Activated CD4-positive, alpha-beta T cell treated with anti-CD3 and anti-CD28 coated beads, Interleukin-2, amount 50 U/mL, for 48 hours (primary cell): ENCODE data around the gene FAM20A.
"Not testable (repeated sequence)": the region's sequence is repeated elsewhere in the genome, so short reads cannot be mapped to it uniquely, and the experiment has no call there.

ENCODE experiments used
- DNase-seq, 2 experiments: peaks; one replicate each; pipeline ENCODE4 v3.0.0-alpha.2; 2020

Gene FAM20A

DNA sequence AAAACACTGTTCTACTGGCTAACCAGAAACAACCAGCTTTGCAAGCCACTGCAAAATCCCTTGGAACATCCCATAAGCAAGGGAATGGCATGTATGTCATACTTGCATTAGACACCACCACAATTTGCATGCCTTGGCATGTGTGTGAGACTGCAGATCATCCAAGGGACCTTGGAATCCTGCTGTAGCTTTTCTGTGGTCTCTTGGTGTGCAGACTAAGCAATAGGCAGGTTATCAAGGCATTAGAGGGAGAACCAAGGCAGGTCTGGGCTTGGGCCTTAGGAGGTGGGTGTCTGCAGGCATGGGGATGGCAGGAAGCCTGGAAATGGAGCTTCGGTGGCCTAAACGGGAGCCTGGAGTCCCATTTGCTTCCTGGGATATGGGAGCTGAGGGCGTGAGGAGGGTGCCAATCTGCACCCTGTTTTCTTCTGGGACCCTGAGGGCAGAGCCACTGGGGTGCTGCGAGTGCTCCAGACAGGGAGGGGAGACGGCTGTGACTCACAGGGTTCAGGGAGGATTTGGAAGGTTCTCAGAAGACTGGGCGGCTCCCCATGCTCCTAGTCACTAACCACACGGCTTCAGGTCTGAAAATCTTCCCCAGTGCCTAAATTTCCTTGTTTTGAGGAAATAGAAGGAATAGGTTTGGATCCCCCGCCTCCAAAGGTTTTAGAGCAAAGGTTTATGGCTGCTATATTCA is 36.6 kb downstream of the FAM20A start:
- no peak for DNase-seq

- no peak for DNase-seq
Observed at GRCh38 chr17:68562736-68563135, 38.4 kb downstream of the FAM20A start.

DNA sequence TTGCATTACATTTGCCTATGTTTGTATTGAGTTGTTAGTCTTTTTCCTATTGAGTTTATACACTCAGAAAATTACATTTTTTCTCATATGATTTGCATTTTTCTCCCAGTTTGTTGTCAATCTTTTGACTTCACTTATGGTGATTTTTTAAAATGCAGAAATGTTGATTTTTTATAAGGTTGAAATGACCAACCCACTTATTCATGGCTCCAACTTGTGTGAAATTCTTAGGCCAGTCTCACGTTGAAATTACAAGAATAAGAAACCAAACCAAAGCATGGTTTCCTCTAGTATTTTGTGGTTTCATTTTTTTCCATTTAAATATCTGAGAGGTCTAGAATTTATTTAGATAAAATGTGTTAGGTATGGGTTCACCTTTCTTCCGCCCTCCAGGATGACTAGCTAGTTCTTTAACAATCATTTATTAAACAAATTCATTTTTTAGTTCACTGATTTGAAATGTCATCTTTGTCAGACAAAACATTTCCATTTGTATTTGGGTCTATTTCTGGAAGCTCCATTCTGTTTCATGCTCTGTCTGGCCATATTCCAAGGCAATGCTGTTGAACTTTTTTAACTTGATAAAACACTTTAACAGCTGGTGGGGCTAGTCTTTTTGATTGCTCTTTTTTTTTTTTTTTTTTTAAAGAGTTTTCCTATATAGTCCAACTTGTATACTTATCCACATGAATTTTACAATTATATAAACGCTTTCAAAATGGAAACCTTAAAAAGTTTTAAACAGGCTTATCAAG is 40.0 kb downstream of the FAM20A start:
- no peak for DNase-seq

DNA sequence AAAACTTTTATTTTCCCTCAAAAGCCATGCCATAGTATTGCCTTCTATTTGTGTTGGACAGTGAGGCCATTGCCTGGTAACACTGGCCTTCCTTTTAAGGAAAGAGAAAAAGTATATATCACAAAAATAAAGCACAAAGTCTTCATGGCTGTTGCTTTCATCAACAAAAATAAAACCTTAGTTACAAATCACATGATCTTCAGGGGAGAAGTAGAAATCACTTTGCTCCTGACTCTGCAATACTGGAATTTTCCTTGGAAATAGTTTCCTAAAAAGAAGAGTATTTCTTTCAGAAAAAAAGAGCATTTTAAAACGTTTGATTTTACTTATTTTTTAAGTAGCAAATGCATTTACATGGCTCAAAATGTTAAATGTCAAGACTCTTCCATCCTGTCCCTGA is 41.9 kb downstream of the FAM20A start:
- DNase-seq = no peak

- no peak for DNase-seq
Observed at GRCh38 chr17:68556551-68556950, 44.6 kb downstream of the FAM20A start.

DNA sequence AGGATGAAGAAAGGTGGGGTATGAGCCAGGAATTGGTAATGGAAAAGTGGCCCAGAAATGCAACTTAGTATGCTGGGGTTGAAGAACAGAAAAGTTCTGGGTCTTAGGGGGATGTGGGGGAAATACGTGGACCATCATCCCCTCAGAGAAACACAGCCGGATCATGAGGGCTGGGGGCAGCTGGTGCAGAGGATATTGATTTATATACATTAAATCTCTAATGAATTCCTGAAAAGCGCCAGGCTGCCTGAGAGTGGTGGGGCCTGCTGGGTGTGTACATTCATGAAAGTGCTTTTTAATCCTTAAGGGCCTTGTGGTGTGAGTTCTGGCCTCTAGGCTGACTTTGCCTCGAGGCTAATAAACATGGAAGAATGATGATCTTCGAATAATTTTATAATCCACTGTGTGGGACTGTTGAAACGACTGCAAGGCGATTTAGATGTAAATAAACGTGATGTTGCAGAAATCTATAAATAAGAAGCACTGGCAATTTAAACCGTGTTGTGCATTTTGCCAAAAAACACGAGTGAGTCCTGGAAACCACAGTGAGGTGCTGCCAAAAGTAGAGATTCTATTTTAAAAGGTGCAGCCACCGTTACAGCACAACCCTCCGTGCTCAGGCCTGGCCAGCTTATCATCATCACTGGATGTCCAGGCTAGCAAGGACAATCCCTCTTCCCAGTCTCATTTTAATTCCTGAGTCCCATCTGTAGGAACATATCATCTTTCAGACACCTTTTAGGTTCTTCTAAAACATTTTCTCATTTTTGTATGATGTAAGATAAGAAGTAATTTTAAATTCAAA is 56.9 kb downstream of the FAM20A start:
- DNase-seq = no peak

- no peak for DNase-seq
Observed at GRCh38 chr17:68542698-68543463, 58.3 kb downstream of the FAM20A start.

DNA sequence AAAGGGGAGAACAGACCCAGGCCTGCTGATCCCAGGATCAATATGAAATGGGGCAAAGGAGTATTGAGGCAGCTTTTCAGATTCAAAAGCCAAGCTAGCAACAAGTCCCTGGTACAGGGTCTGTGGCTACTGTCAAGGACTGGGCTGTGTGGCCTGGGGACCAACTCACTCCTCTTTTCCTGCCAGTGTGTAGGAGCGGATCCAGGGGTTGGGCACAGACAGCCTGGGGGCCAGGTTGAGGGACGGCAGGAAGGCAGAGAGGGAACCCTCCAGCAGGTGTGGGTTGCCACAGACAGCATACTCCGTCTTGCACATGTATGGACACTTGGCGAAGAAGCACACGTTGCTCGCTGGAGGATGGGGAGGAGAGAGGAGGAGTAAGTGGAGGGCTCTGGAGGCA is 59.4 kb downstream of the FAM20A start:
- no peak for DNase-seq

GRCh38 chr17:68540981-68541380 is 60.2 kb downstream of the FAM20A start:
- no peak for DNase-seq

DNA sequence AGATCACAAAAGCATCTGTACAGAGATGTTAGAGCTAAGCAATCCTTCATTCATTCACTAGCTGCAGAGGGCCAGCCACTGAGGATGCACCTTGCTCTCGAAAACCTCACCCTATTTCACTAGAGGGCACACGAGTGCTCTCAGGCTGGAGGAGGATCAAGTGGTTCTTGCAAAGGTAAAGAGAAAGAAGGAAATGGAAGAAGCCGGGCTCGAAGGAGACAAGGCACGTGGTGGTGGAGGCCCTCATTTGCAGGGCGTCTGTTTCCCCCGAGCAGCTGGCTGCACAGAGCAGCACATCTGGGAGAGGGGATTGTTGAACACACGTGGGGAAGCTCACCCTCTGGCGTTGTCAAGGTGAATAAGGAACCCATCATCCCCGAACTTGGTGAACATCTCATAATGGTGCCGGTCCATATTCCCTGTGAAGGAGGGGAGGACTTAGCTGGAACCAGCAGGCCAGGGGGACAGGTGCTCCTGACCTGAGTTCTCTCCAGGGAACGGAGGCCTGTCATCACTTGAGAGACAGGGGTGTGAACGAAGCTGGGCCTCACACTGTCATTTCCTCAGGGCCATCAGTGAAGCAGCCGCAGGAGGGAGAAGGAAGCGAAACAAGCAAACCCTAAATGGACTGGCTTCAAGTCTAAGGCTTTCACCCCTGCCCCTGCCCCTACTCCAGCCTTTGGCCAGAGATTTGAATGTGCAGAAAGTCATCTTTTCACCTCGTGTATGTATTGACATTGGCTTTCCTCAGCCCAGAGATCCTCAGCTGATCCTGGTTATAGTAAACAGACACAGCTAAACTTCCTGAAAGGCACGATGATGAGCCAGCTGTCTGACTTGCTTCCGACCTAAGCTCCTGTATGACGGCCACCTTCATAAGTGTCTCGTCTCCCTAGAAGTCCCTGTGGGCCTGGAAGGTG is 61.4 kb downstream of the FAM20A start:
- no peak for DNase-seq

GRCh38 chr17:68535922-68536321 is 65.2 kb downstream of the FAM20A start:
- no peak for DNase-seq

DNA sequence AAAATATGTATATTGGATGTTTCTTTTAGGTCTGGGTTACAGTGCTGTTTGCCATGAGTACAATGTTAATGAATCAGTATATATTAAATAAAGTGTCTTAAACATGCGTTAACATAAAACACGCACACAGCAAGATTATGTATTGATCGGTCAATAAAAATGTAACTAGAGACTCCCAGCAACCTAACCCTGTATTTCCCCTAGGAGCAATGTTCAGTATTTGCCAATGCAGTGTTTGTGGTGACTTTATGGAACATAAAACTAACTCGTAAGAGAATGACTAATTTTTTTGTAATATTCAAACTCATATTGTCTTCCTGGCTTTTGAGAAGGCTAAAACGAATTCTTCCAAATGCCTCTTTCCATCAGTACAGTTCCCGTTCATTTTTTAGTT is 66.5 kb downstream of the FAM20A start:
- no peak for DNase-seq

GRCh38 chr17:68533887-68534694 is 67.1 kb downstream of the FAM20A start:
- DNase-seq = no peak

GRCh38 chr17:68532826-68533225 is 68.3 kb downstream of the FAM20A start:
- DNase-seq = no peak

DNA sequence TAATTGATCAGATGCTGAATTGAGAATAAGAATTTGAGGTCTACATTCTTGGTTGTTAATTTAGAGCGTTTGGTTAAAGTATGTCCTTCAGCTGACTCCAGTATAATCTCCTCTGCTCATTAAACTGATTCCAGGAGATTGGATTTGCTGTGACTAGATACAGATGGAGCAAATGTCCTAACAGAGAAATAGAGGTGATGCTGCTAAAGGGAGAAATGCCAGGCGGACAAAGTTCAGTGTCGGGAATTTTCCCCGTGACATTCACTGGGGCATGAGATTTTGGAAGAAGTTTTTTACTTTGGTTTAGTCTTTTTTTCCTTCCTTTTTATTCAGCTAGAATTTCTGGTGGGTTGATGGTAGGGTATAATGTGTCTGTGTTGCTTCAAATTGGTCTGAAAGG is 69.9 kb downstream of the FAM20A start:
- DNase-seq = no peak

- no peak for DNase-seq
Observed at GRCh38 chr17:68527314-68527713, 73.9 kb downstream of the FAM20A start.

- no peak for DNase-seq
Observed at GRCh38 chr17:68526548-68526947, 74.6 kb downstream of the FAM20A start.

DNA sequence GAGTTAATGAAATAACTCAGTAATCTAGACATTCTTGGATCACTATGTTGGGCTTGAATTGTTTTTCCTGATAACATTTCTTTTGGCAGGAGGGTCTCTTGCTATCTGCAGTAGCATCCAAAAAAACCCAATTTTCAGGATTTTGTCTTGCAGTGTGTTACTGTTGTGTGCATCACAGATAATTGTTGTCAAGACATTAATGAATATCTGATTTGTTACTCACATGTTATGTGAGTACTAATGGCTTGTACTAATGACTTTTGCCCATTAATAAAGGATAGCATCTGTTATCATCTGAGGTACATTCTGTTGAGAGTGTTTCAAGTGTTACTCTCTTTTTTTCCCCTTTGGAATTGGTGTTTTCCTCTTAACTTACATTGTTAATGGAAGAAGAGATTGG is 78.9 kb downstream of the FAM20A start:
- DNase-seq = no peak

GRCh38 chr17:68519911-68520310 is 81.3 kb downstream of the FAM20A start:
- no peak for DNase-seq

- DNase-seq = not testable (repeated sequence)
Observed at GRCh38 chr17:68519051-68519450, 82.1 kb downstream of the FAM20A start.
